Measurements from ENCODE around the gene PFDN6.
A peak's percentile ranks its signal among the peaks of the same experiment; 100 is the strongest.

The PFDN6 gene

GRCh38 chr6:33318426-33319073 is 29.1 kb downstream of the PFDN6 start:
- DNase-seq = no peak

GRCh38 chr6:33319939-33320314 is 30.5 kb downstream of the PFDN6 start:
- no peak for DNase-seq

- no peak for DNase-seq
These were observed 31.1 kb downstream of the PFDN6 start for GRCh38 chr6:33320315-33321181.

- no peak for DNase-seq
These were observed 31.8 kb downstream of the PFDN6 start for GRCh38 chr6:33321227-33321626.

- peak; percentile 28 for DNase-seq
These were observed 34.2 kb downstream of the PFDN6 start for GRCh38 chr6:33323623-33323948.

GRCh38 chr6:33324125-33324524 is 34.7 kb downstream of the PFDN6 start:
- DNase-seq = no peak

- DNase-seq = no peak
These were observed 39.7 kb downstream of the PFDN6 start for GRCh38 chr6:33329058-33329457.

- no peak for DNase-seq
These were observed 41.3 kb downstream of the PFDN6 start for GRCh38 chr6:33330736-33331135.

- DNase-seq = no peak
These were observed 44.3 kb downstream of the PFDN6 start for GRCh38 chr6:33333666-33334065.

- DNase-seq = no peak
These were observed 46.5 kb downstream of the PFDN6 start for GRCh38 chr6:33335916-33336315.

- DNase-seq = no peak
These were observed 47.1 kb downstream of the PFDN6 start for GRCh38 chr6:33336495-33336894.

GRCh38 chr6:33339193-33339592 is 49.8 kb downstream of the PFDN6 start:
- DNase-seq = no peak
